SK-N-SH treated with all-trans-retinoic acid at 6 μM for 48 hours (cell line): Measurements from ENCODE around the gene APOL2.

Experiments
- CREB5 ChIP-seq: fragments of 250-450 bp; sonication (Bioruptor Pico); IDR thresholded peaks from 2 replicates; pipeline ENCODE4 v1.5.1; 2020; ENCODE audit warnings: low read depth, mild to moderate bottlenecking, moderate library complexity
- CSDC2 ChIP-seq: fragments of 250-450 bp; sonication (Bioruptor Pico); IDR thresholded peaks from 2 replicates; pipeline ENCODE4 v1.5.0; 2020; ENCODE audit warnings: mild to moderate bottlenecking, moderate library complexity
- GLIS3 ChIP-seq: fragments of 250-450 bp; sonication (Bioruptor Pico); IDR thresholded peaks from 2 replicates; pipeline ENCODE4 v1.5.0; 2020; ENCODE audit warnings: mild to moderate bottlenecking, moderate library complexity

- TF ChIP-seq CREB5 (CRISPR knock-in tag) (no peak), CSDC2 (CRISPR knock-in tag) (no peak), GLIS3 (CRISPR knock-in tag) (no peak)
Observed at GRCh38 chr22:36224245-36224644, 15.1 kb downstream of the APOL2 start.
